HepG2 (cell line): ENCODE results near the gene EIF4G3. TPM values are rescaled to one million over a fixed set of nuclear protein-coding genes. Genes with fewer than 3 reads are reported as not detected.

Experiments
- ATAC-seq: fragments of 200-7000 bp; cut with Tn5 transposase; 3 replicates; pipeline ENCODE4 v1.9.1; 2020; ENCODE audit warnings: mild to moderate bottlenecking, moderate library complexity
- BruUV-seq: library from RNA; stranded (reverse); fragments of 400-500 nt; replicated peaks from 2 replicates; lab custom pipeline; 2021; lab: Mats Ljungman, UMichigan
- CTCF ChIA-PET: fragments of 300-600 bp; formaldehyde crosslinking; extraction: SDS; loops from one replicate; lab custom pipeline; 2021; ENCODE audit warnings: low total read pairs, inconsistent platforms, low intra/inter-chr PET ratio; lab: Yijun Ruan, JAX
- POLR2A ChIA-PET: fragments of 350-600 bp; sonication (Branson Sonifier 250); formaldehyde crosslinking; loops from one replicate; lab custom pipeline; 2020; ENCODE audit warnings: antibody characterized with exemption, inconsistent platforms; lab: Yijun Ruan, JAX
- DNase-seq: peaks from one replicate; pipeline ENCODE4 v3.0.0-alpha.2; 2015; ENCODE audit warnings: low spot score
- FAIRE-seq: peaks from 3 replicates; lab custom pipeline; 2011; peaks lifted over from hg19 to GRCh38; lab: Jason Lieb, UNC
- H2AFZ ChIP-seq: one replicate; pipeline ENCODE4 v1.6.1; 2011; ENCODE audit warnings: low read length, inconsistent platforms
- H3K27ac ChIP-seq: fragments of 300-600 bp; 3 replicates; pipeline ENCODE4 v1.8.0; 2011; ENCODE audit warnings: mixed run types, mild to moderate bottlenecking, mixed read lengths, low read length, inconsistent platforms; ENCODE audit not compliant: insufficient read depth; ENCODE audit errors: extremely low read length
- H3K27me3 ChIP-seq, 2 experiments: fragments of 200-600 bp in 1 of 2; 2 replicates in 1 of 2; 3 replicates in 1 of 2; pipeline versions ENCODE4 v1.6.0 to v1.8.0; 2011; ENCODE audit warnings: low read length in 2 of 2, mild to moderate bottlenecking in 2 of 2, moderate library complexity in 2 of 2, inconsistent platforms in 1 of 2; ENCODE audit not compliant: insufficient read depth in 2 of 2, control insufficient read depth in 1 of 2
- H3K36me3 ChIP-seq, 2 experiments: fragments of 200-600 bp in 1 of 2; replicated peaks in 1 of 2; 2 replicates in 1 of 2; 3 replicates in 1 of 2; pipeline versions ENCODE4 v1.5.1 to v1.8.0; 2011; ENCODE audit warnings: low read length in 2 of 2, inconsistent platforms in 1 of 2; ENCODE audit not compliant: insufficient read depth in 2 of 2, control insufficient read depth in 1 of 2
- H3K4me1 ChIP-seq: 2 replicates; pipeline ENCODE4 v1.5.1; 2012; ENCODE audit warnings: low read length, inconsistent platforms; ENCODE audit not compliant: insufficient read depth
- H3K4me2 ChIP-seq: 2 replicates; pipeline ENCODE4 v1.6.0; 2011; ENCODE audit warnings: low read depth, low read length, inconsistent platforms
- H3K4me3 ChIP-seq, 3 experiments: fragments of 200-600 bp in 1 of 3; sonication (generic), shearing (Covaris generic) in 1 of 3; replicated peaks in 1 of 3; 2 replicates each; pipeline ENCODE4 v1.5.1; 2011 to 2016; ENCODE audit warnings: low read length in 3 of 3, inconsistent platforms in 2 of 3, low read depth in 2 of 3, mild to moderate bottlenecking in 2 of 3, control low read depth in 1 of 3, mixed read lengths in 1 of 3; ENCODE audit not compliant: insufficient read depth in 1 of 3
- H3K79me2 ChIP-seq: one replicate; pipeline ENCODE4 v1.6.1; 2011; ENCODE audit warnings: low read length, inconsistent platforms; ENCODE audit not compliant: insufficient read depth
- H3K9ac ChIP-seq: 2 replicates; pipeline ENCODE4 v1.6.0; 2011; ENCODE audit warnings: mild to moderate bottlenecking, low read depth, low read length, inconsistent platforms; ENCODE audit not compliant: insufficient read depth
- H3K9me3 ChIP-seq: 2 replicates; pipeline ENCODE4 v1.5.1; 2012; ENCODE audit warnings: mild to moderate bottlenecking, low read length
- H4K20me1 ChIP-seq: 2 replicates; pipeline ENCODE4 v1.6.0; 2011; ENCODE audit warnings: inconsistent platforms, mild to moderate bottlenecking, low read length, moderate library complexity; ENCODE audit not compliant: insufficient read depth
- HNRNPK ChIP-seq: fragments of 200-400 bp; formaldehyde crosslinking; IDR thresholded peaks from 2 replicates; pipeline ENCODE4 v1.6.1; 2018; ENCODE audit warnings: low read length, low read depth, moderate library complexity, mild to moderate bottlenecking; ENCODE audit not compliant: poor library complexity, severe bottlenecking
- MEIS2 ChIP-seq: sonication (generic); formaldehyde crosslinking; IDR thresholded peaks from 2 replicates; pipeline ENCODE4 v1.9.0; 2021; ENCODE audit warnings: mild to moderate bottlenecking, missing genetic modification reagents
- NR2F6 ChIP-seq, 2 experiments: IDR thresholded peaks; 2 replicates each; pipeline ENCODE4 v1.6.1; 2016; ENCODE audit warnings: antibody characterized with exemption in 1 of 2, mild to moderate bottlenecking in 1 of 2
- PAX8 ChIP-seq: sonication (generic); formaldehyde crosslinking; IDR thresholded peaks from 2 replicates; pipeline ENCODE4 v1.8.0; 2022; ENCODE audit warnings: mild to moderate bottlenecking, missing genetic modification reagents, borderline replicate concordance
- PHF20 ChIP-seq: sonication (generic); formaldehyde crosslinking; IDR thresholded peaks from 2 replicates; pipeline ENCODE4 v1.5.0; 2020; ENCODE audit warnings: mild to moderate bottlenecking, missing genetic modification reagents
- SUZ12 ChIP-seq: fragments of 150-350 bp; IDR thresholded peaks from 2 replicates; pipeline ENCODE4 v1.6.1; 2014; ENCODE audit warnings: low read depth, low read length
- ZFP36L2 ChIP-seq: sonication (generic); formaldehyde crosslinking; IDR thresholded peaks from 2 replicates; pipeline ENCODE4 v1.4.0; 2020; ENCODE audit warnings: missing genetic modification reagents
- ZNF264 ChIP-seq: sonication (generic); formaldehyde crosslinking; IDR thresholded peaks from 2 replicates; pipeline ENCODE4 v1.4.0; 2020; ENCODE audit warnings: missing genetic modification reagents
- ZNF484 ChIP-seq: sonication (generic); formaldehyde crosslinking; IDR thresholded peaks from 2 replicates; pipeline ENCODE4 v1.5.1; 2020; ENCODE audit warnings: mild to moderate bottlenecking, low read depth, missing genetic modification reagents, borderline replicate concordance
- ZNF619 ChIP-seq: sonication (generic); formaldehyde crosslinking; IDR thresholded peaks from 2 replicates; pipeline ENCODE4 v1.4.0; 2020; ENCODE audit warnings: mild to moderate bottlenecking, missing genetic modification reagents
- ZNF709 ChIP-seq: sonication (generic); formaldehyde crosslinking; IDR thresholded peaks from 2 replicates; pipeline ENCODE4 v1.5.0; 2020; ENCODE audit warnings: mild to moderate bottlenecking, missing genetic modification reagents
- WGBS: methylation state at CpG from one replicate; pipeline ENCODE4 v1.1.6; 2017; ENCODE audit warnings: low lambda C conversion rate; 5-methylcytosine and 5-hydroxymethylcytosine counted together
- in situ Hi-C: cut with HindIII; loops from 2 replicates; pipeline ENCODE4 v1.10.0; 2017; ENCODE audit warnings: low pct_unique_long_range_greater_than_20kb; ENCODE audit not compliant: extremely low pct_ligation_motif_present
- intact Hi-C: fragments of 100-400 bp; cut with micrococcal nuclease; formaldehyde crosslinking; loops from one replicate; pipeline ENCODE4 v1.10.0; 2022; ENCODE audit not compliant: unreplicated experiment
- polyA plus RNA-seq, 8 experiments: library from polyadenylated mRNA; depleted of rRNA in 3 of 8; stranded (reverse) in 7 of 8; unstranded in 1 of 8; fragments of >200 nt; fragmentation: Illumina TruSeq in 4 of 8; extraction: Trizol in 4 of 8; gene quantifications; 2 replicates each; pipeline versions ENCODE4 v1.2.1 to v1.2.3, GENCODE V29; 2011 to 2016; ENCODE audit warnings: low read depth in 4 of 8, missing spikeins in 1 of 8, mixed read lengths in 1 of 8; ENCODE audit not compliant: insufficient read depth in 1 of 8
- total RNA-seq, 5 experiments: library from RNA; depleted of rRNA; stranded (reverse); fragments of >200 nt; fragmentation: Illumina TruSeq; extraction: Trizol; gene quantifications; 2 replicates each; pipeline ENCODE4 v1.2.3, GENCODE V29; 2016; ENCODE audit warnings: low read depth in 1 of 5

EIF4G3 gene
- total and polyA plus RNA-seq, 2 of the 13 experiments (the other 11 are each of a cell fraction or from before 2014, with no cell fraction given), result 22.2 to 27.6 TPM

- ChIA-PET CTCF (no interaction called here), POLR2A (no interaction called here)
- no peak overlapping the region for H3K27ac ChIP-seq
- no peak overlapping the region for H3K4me3 ChIP-seq
- no peaks in the 10 kb centered on the region for H3K79me2 ChIP-seq
- H4K20me1 ChIP-seq, result no peaks in the 10 kb centered on the region
- no TSS peak for BruUV-seq
- no peak for ATAC-seq
- WGBS, result 86% methylated on average over 1 of the region's 1 CpG
- intact Hi-C loops, result no loop called here
- no peak for FAIRE-seq
- TF ChIP-seq HNRNPK (no peak), MEIS2 (CRISPR knock-in tag) (no peak), ZNF484 (CRISPR knock-in tag) (no peak), ZFP36L2 (CRISPR knock-in tag) (no peak), ZNF619 (CRISPR knock-in tag) (no peak), SUZ12 (no peak), PHF20 (CRISPR knock-in tag) (no peak), PAX8 (CRISPR knock-in tag) (no peak), ZNF709 (CRISPR knock-in tag) (no peak)
- H3K27me3 ChIP-seq, result no peaks in the 10 kb centered on the region
- no peak overlapping the region for H2AFZ ChIP-seq
- no peaks in the 10 kb centered on the region for H3K9me3 ChIP-seq
- no peak for DNase-seq
- H3K4me1 ChIP-seq, result no peaks in the 10 kb centered on the region
- H3K36me3 ChIP-seq, result 0 out of 5 replicates have a peak, but pooled peaks cover 0 to 2% of the 10 kb centered on the region in 2 experiments
- in situ Hi-C loops, result no loop called here
- no peak overlapping the region for H3K9ac ChIP-seq
- no peak overlapping the region for H3K4me2 ChIP-seq
Measured at GRCh38 chr1:20870718-20871117, 306.0 kb downstream of the EIF4G3 start.

- DNase-seq (no peak), FAIRE-seq (no peak), ATAC-seq (no peak)
- no peak for TF ChIP-seq NR2F6 (IDR thresholded peaks at IDR 0.05)
- TF ChIP-seq NR2F6 (CRISPR knock-in tag; IDR thresholded peaks at IDR 0.05), result no peak
- peak; percentile 63; the same call in 1 of the 2 replicates for TF ChIP-seq ZNF264 (CRISPR knock-in tag)
- ChIA-PET CTCF (no interaction called here), POLR2A (no interaction called here)
- Histone ChIP-seq H3K36me3 (peaks cover 3 to 15% of the 10 kb centered on the region in 2 experiments; a peak in 3 of 5 replicates), H4K20me1 (no peaks in the 10 kb centered on the region), H2AFZ (no peak overlapping the region), H3K79me2 (no peaks in the 10 kb centered on the region), H3K27me3 (no peaks in the 10 kb centered on the region), H3K9me3 (no peaks in the 10 kb centered on the region), H3K27ac (no peak overlapping the region), H3K4me1 (no peaks in the 10 kb centered on the region), H3K9ac (no peak overlapping the region), H3K4me3 (no peak overlapping the region), H3K4me2 (no peak overlapping the region)
- BruUV-seq, result no TSS peak
- WGBS, result 100% methylated on average over 2 of the region's 2 CpGs
- in situ Hi-C loops (no loop called here), intact Hi-C loops (no loop called here)
Measured at GRCh38 chr1:20868263-20868662, 308.4 kb downstream of the EIF4G3 start.
